AG04450 (cell line): ENCODE results near the gene LMLN. TPM values are rescaled to one million over a fixed set of nuclear protein-coding genes. Genes with fewer than 3 reads are reported as not detected.

ENCODE experiments used
- CTCF ChIA-PET: fragments of 300-600, 350-600 bp; formaldehyde crosslinking; extraction: SDS; loops from one replicate; lab custom pipeline; 2022; ENCODE audit warnings: antibody characterized with exemption, inconsistent platforms; lab: Charles Lee
- POLR2A ChIA-PET: fragments of 350-600 bp; formaldehyde crosslinking; extraction: SDS; loops from one replicate; lab custom pipeline; 2021; ENCODE audit warnings: antibody characterized with exemption, inconsistent platforms; lab: Yijun Ruan, JAX
- DNase-seq: peaks from one replicate; pipeline ENCODE4 v3.0.0-alpha.2; 2011; ENCODE audit warnings: low read depth, low spot score
- H3K27ac ChIP-seq: one replicate; pipeline ENCODE4 v1.5.1; 2012; ENCODE audit warnings: low read depth, low read length, control low read depth
- H3K27me3 ChIP-seq: one replicate; pipeline ENCODE4 v1.6.0; 2012; ENCODE audit warnings: low read length; ENCODE audit not compliant: control insufficient read depth, insufficient read depth
- H3K4me3 ChIP-seq: 2 replicates; pipeline ENCODE4 v1.5.1; 2011; ENCODE audit warnings: mild to moderate bottlenecking, low read depth, low read length, control low read depth
- H3K9me3 ChIP-seq: 2 replicates; pipeline ENCODE4 v1.5.1; 2012; ENCODE audit warnings: low read length; ENCODE audit not compliant: control insufficient read depth, insufficient read depth
- polyA plus RNA-seq: library from polyadenylated mRNA; depleted of rRNA; stranded (reverse); fragments of >200 nt; gene quantifications from 2 replicates; pipeline ENCODE4 v1.2.3, GENCODE V29; 2011
- TF ChIP-seq, protein P1 (sequence below): IDR thresholded peaks from 2 replicates; pipeline ENCODE4 v1.5.1; 2011; ENCODE audit warnings: low read depth, low read length, control low read depth, inconsistent platforms

LMLN gene
- polyA plus RNA-seq, 1 experiment, result 6.4 TPM

DNA sequence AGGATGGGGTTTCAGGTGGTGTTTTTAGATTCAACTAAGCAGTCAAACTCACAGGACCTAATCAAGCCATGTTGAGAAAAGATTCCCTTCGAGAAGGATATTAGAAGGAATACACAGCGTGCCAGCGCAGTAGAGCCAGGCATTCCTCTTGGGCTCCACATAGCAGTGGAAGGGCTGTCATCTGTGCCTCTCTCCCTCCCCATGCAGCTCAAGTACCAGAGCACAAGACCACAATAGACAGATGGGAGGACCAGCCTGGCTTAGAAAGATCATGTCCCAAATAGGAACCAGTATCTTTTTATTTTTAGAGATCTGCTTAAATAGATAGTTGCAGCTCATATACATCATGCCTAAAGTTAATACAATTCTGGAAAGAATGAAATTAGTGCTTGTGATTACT lies 37.9 kb downstream of the LMLN start:
- H3K4me3 ChIP-seq, result no peak overlapping the region
- no peaks in the 10 kb centered on the region for H3K27me3 ChIP-seq
- POLR2A ChIA-PET, result no interaction called here
- TF ChIP-seq, protein P1, sequence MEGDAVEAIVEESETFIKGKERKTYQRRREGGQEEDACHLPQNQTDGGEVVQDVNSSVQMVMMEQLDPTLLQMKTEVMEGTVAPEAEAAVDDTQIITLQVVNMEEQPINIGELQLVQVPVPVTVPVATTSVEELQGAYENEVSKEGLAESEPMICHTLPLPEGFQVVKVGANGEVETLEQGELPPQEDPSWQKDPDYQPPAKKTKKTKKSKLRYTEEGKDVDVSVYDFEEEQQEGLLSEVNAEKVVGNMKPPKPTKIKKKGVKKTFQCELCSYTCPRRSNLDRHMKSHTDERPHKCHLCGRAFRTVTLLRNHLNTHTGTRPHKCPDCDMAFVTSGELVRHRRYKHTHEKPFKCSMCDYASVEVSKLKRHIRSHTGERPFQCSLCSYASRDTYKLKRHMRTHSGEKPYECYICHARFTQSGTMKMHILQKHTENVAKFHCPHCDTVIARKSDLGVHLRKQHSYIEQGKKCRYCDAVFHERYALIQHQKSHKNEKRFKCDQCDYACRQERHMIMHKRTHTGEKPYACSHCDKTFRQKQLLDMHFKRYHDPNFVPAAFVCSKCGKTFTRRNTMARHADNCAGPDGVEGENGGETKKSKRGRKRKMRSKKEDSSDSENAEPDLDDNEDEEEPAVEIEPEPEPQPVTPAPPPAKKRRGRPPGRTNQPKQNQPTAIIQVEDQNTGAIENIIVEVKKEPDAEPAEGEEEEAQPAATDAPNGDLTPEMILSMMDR, result no peak
- H3K27ac ChIP-seq, result no peak overlapping the region
- H3K9me3 ChIP-seq, result no peaks in the 10 kb centered on the region
- CTCF ChIA-PET, result no interaction called here
- no peak for DNase-seq

DNA sequence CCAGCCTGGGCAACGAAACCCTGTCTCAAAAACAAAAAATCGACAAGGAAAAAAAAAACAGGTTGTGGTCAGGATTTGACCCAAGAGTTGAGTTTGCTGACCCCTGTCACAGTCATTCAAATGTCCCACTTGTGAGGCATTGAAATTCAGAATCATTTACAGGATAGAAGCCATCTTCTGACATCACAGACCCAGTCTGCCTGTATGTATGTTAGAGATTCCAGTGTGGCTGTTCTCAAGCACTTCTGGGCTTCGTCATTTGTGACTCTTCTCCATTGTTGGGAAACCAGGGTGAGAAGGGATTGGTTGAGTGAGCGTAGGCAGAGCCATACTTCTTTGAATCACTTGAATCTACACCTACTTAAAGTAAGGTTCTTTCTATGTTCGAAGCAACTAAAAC lies 57.1 kb downstream of the LMLN start:
- Histone ChIP-seq H3K9me3 (no peaks in the 10 kb centered on the region), H3K27ac (no peak overlapping the region), H3K4me3 (no peak overlapping the region), H3K27me3 (no peaks in the 10 kb centered on the region)
- TF ChIP-seq, protein P1, result no peak
- DNase-seq, result no peak
- POLR2A ChIA-PET, result no interaction called here
- CTCF ChIA-PET, result no interaction called here

DNA sequence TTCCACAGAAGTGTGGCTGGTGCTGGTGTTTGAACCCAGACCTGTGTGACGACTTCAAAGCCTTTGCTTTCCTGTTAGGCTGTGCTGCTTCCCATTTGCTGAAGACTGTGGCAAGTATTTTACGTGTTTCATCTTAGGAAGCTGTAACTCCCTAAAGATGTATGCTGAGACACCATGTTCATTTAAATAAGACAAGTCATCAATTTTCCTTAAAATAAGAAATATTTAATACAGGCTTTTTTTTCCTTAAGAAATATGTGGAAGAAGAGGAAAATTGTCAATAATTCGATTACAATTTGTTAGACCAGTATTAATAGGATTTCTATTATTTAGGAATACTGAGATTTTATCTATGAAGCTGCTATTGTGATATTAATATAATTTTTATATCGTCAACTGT lies 58.4 kb downstream of the LMLN start:
- no peaks in the 10 kb centered on the region for H3K27me3 ChIP-seq
- H3K27ac ChIP-seq, result no peak overlapping the region
- no peaks in the 10 kb centered on the region for H3K9me3 ChIP-seq
- no peak overlapping the region for H3K4me3 ChIP-seq
- ChIA-PET CTCF (no interaction called here), POLR2A (no interaction called here)
- TF ChIP-seq, protein P1, result no peak
- no peak for DNase-seq

DNA sequence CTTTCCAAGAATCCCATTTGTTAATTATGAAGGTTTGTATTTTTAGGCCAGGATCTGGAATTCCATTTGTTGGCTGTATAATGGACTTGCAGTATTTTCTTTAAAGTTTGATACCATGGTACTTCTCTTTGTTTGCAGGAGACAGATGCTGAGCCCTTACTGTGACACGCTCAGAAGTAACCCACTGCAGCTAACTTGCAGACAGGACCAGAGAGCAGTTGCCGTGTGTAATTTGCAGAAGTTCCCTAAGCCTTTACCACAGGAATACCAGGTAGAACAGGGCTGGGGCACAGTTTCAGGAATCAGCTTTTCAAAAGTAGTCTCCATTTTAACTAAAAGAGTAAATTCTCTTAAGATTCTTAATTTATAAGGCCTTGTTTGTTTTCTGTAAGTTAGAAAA lies 59.1 kb downstream of the LMLN start:
- ChIA-PET CTCF (no interaction called here), POLR2A (no interaction called here)
- DNase-seq, result no peak
- no peak overlapping the region for H3K27ac ChIP-seq
- H3K4me3 ChIP-seq, result no peak overlapping the region
- H3K27me3 ChIP-seq, result no peaks in the 10 kb centered on the region
- H3K9me3 ChIP-seq, result no peaks in the 10 kb centered on the region
- TF ChIP-seq, protein P1, result no peak

DNA sequence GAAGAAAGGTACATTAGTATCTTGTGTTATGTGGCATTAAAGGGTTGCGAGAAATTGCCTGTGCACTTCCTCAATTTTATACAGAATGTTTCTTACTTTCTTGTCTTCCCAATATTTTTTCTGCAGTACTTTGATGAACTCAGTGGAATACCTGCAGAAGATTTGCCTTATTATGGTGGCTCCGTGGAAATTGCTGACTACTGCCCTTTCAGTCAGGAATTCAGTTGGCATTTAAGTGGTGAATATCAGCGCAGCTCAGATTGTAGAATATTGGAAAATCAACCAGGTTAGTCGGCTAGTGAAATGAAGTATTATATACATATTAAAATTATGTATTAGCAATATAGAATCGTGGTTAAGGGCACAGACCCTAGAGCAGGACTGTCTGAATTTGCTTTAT lies 61.3 kb downstream of the LMLN start:
- ChIA-PET CTCF (interaction anchor here (1.0 to 1.2 kb wide), 2 partner anchors 60 to 116 kb away, joined by 3 to 4 read pairs; no protein-coding TSS in a partner anchor), POLR2A (no interaction called here)
- TF ChIP-seq, protein P1, result no peak
- Histone ChIP-seq H3K9me3 (no peaks in the 10 kb centered on the region), H3K4me3 (no peak overlapping the region), H3K27ac (no peak overlapping the region), H3K27me3 (no peaks in the 10 kb centered on the region)
- no peak for DNase-seq
